RWPE2 (cell line): Measurements from ENCODE around the gene SFN.

Experiments
- ATAC-seq: fragments of 200-7000 bp; cut with Tn5 transposase; 3 replicates; pipeline ENCODE4 v1.9.1; 2021; ENCODE audit warnings: low read depth
- DNase-seq: peaks from one replicate; pipeline ENCODE4 v3.0.0-alpha.2; 2020; ENCODE audit warnings: low spot score
- H3K27ac ChIP-seq: fragments of 450-650 bp; 2 replicates; pipeline ENCODE4 v1.5.1; 2017; ENCODE audit warnings: mild to moderate bottlenecking; ENCODE audit not compliant: poor library complexity, severe bottlenecking
- H3K27me3 ChIP-seq: fragments of 250-450 bp; sonication (Bioruptor Pico); 2 replicates; pipeline ENCODE4 v1.5.1; 2021; ENCODE audit warnings: mild to moderate bottlenecking, moderate library complexity; ENCODE audit not compliant: insufficient read depth, poor library complexity, severe bottlenecking
- H3K36me3 ChIP-seq: fragments of 250-450 bp; sonication (Bioruptor Pico); 2 replicates; pipeline ENCODE4 v1.5.1; 2020; ENCODE audit warnings: low read depth, mild to moderate bottlenecking, moderate library complexity
- H3K4me1 ChIP-seq: fragments of 250-450 bp; sonication (Bioruptor Pico); 2 replicates; pipeline ENCODE4 v1.5.1; 2021; ENCODE audit warnings: mild to moderate bottlenecking, moderate library complexity; ENCODE audit not compliant: insufficient read depth, poor library complexity, severe bottlenecking
- H3K4me3 ChIP-seq: fragments of 250-450 bp; sonication (Bioruptor Pico); 2 replicates; pipeline ENCODE4 v1.5.1; 2021; ENCODE audit warnings: mild to moderate bottlenecking, moderate library complexity; ENCODE audit not compliant: severe bottlenecking
- H3K9me3 ChIP-seq: fragments of 250-450 bp; sonication (Bioruptor Pico); 2 replicates; pipeline ENCODE4 v1.5.1; 2021; ENCODE audit warnings: mild to moderate bottlenecking, moderate library complexity; ENCODE audit not compliant: severe bottlenecking
- TF ChIP-seq, protein P1 (sequence below): fragments of 450-650 bp; IDR thresholded peaks from one replicate; pipeline ENCODE4 v1.5.1; 2017; ENCODE audit warnings: mild to moderate bottlenecking, moderate library complexity; ENCODE audit not compliant: poor library complexity, severe bottlenecking

The SFN gene

DNA sequence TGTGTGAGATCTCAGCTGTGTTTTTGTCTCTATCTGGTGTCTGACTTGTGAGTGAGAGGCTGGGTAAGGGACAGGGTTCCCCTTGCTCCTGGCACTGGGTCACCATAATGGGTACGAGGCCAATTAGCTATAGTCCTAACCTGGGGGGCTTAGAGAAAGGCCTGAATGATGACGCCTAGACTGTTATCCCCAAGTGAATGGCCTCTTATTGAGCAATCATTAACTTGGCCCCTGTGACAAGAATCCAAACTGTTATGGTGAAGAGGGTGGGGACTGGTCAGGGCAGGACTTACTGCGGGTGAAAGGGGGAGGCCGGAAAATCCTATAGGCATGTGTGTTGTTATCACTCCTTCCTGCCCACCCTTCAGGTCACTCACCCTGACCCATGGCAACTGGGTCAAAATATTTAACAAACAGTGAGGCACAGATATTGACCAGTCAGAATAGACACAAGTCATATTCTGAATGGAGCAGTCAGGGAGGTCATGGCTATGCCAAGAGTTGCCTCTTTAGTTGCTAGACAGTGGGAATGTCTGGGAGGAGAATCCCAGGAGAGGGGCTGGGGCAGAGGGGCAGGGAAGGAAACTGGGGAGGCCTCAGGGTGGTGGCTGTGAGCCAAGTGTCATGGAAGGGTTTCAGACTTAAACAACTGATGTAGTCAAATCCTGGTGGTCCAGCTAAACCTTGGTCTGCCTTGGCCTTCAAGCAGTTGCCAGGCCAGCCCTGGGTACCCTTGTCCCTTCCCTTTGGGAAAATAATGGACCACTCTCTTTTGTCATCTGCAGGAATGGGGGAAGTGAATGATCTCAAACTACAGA, 47.6 kb downstream of the SFN start:
- Histone ChIP-seq H3K4me3 (no peak overlapping the region), H3K27me3 (no peaks in the 10 kb centered on the region), H3K36me3 (no peaks in the 10 kb centered on the region), H3K4me1 (peaks cover 2% of the 10 kb centered on the region), H3K9me3 (no peaks in the 10 kb centered on the region), H3K27ac (no peak overlapping the region)
- DNase-seq: no peak
- ATAC-seq: no peak
- TF ChIP-seq, protein P1, sequence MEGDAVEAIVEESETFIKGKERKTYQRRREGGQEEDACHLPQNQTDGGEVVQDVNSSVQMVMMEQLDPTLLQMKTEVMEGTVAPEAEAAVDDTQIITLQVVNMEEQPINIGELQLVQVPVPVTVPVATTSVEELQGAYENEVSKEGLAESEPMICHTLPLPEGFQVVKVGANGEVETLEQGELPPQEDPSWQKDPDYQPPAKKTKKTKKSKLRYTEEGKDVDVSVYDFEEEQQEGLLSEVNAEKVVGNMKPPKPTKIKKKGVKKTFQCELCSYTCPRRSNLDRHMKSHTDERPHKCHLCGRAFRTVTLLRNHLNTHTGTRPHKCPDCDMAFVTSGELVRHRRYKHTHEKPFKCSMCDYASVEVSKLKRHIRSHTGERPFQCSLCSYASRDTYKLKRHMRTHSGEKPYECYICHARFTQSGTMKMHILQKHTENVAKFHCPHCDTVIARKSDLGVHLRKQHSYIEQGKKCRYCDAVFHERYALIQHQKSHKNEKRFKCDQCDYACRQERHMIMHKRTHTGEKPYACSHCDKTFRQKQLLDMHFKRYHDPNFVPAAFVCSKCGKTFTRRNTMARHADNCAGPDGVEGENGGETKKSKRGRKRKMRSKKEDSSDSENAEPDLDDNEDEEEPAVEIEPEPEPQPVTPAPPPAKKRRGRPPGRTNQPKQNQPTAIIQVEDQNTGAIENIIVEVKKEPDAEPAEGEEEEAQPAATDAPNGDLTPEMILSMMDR: no peak

DNA sequence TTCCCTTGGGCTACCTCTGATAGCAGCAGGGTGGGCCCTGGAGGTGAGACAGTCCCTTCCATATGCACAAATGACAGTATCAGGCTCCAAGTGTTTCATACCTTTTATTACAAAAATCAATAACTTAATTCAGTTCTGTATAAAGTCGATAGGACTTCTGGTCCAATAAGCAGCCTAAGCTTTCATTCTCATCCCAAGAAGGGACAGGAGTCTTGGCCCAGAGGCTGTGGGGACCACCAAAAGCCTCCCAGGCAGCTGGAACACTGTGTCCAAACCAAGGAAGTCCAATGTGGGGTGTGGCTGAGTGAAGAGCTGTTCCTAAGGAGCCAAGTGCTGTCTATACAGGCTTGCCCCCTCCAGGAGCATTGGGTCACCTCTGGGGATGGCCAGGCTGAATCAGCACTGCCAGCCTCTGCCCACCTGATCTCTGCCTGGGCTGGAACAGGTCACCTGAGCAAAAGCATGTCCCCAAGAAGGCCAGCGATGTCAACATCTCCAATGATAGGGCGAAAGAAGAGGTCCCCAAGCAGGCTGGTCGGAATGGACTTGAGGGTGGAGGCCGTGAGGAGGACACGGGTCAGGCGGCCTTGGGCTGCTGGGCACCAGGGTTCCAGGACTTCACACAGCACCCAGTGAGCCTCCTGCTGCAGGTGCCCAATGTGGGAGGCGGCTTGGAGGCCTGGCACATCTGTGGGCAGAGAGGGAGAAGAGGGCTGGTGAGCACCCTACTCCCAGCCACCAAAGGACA, 48.6 kb downstream of the SFN start:
- Histone ChIP-seq H3K9me3 (no peaks in the 10 kb centered on the region), H3K36me3 (no peaks in the 10 kb centered on the region), H3K4me3 (no peak overlapping the region), H3K4me1 (peaks cover 2% of the 10 kb centered on the region), H3K27ac (no peak overlapping the region), H3K27me3 (no peaks in the 10 kb centered on the region)
- DNase-seq: no peak
- TF ChIP-seq, protein P1: no peak
- no peak for ATAC-seq

DNA sequence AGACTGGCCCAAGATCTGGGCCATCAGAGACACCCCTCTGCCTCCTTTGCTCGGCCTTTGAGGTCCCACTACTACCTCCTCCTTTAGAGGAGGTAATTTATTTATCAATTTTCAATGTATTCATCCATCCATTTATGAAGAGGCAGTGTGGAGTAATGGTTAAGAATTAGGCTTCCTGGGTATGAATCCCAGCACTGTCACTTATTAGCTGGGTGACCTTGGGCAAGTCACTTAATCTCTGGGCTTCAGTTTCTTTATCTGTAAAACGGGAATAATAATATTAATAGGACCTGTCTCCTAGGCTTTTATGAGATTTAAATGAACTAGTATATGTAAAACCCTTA, 49.2 kb downstream of the SFN start:
- Histone ChIP-seq H3K27me3 (no peaks in the 10 kb centered on the region), H3K4me1 (peaks cover 2% of the 10 kb centered on the region), H3K4me3 (no peak overlapping the region), H3K36me3 (no peaks in the 10 kb centered on the region), H3K9me3 (no peaks in the 10 kb centered on the region), H3K27ac (no peak overlapping the region)
- DNase-seq (no peak), ATAC-seq (no peak)
- TF ChIP-seq, protein P1: no peak

DNA sequence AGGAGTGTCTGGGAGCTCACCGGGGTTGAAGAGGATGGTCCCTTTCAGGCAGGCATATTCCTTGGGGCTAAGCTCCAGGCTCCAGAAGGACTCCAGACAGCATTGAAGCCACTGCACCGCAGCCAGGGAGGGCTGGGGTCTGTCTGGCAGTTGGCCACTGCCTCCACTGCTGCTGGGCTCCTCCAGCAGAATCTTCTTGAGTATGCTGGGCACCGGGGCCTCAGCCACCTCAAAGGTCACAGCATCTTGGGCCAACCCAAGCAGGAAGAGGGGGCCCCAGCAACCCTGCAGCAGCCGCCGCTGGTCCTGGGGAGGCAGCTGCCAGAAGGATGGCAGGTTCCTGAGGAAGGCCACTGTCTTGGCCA, 50.4 kb downstream of the SFN start:
- Histone ChIP-seq H3K27me3 (no peaks in the 10 kb centered on the region), H3K36me3 (no peaks in the 10 kb centered on the region), H3K9me3 (no peaks in the 10 kb centered on the region), H3K27ac (no peak overlapping the region), H3K4me3 (no peak overlapping the region), H3K4me1 (no peaks in the 10 kb centered on the region)
- no peak for DNase-seq
- TF ChIP-seq, protein P1: no peak
- no peak for ATAC-seq
